Liver (tissue), 3 donors: ENCODE results near the gene USP33.

Experiments used
- GABPA ChIP-seq, 2 donors: IDR thresholded peaks in 1 of 2; conservative IDR thresholded peaks in 1 of 2; 2 replicates each; pipeline ENCODE4 v1.6.1; 2016; ENCODE audit warnings: antibody characterized with exemption in 2 of 2, mild to moderate bottlenecking in 1 of 2, moderate library complexity in 1 of 2
- RAD21 ChIP-seq, 2 donors: IDR thresholded peaks; 2 replicates each; pipeline ENCODE4 v1.6.1; 2016; ENCODE audit warnings: antibody characterized with exemption in 2 of 2, mild to moderate bottlenecking in 2 of 2
- RXRA ChIP-seq, 2 donors: IDR thresholded peaks; 2 replicates each; pipeline ENCODE4 v1.6.1; 2017 to 2018; ENCODE audit warnings: antibody characterized with exemption in 2 of 2, mild to moderate bottlenecking in 1 of 2
- TF ChIP-seq, protein P1 (sequence below): fragments of 150-350 bp; IDR thresholded peaks from 2 replicates; pipeline ENCODE4 v1.5.1; 2017; ENCODE audit warnings: improper control_type of control experiment, low read depth, low read length; ENCODE audit not compliant: missing input control
- donor health status: healthy.
- donor health status: healthy.

DNA sequence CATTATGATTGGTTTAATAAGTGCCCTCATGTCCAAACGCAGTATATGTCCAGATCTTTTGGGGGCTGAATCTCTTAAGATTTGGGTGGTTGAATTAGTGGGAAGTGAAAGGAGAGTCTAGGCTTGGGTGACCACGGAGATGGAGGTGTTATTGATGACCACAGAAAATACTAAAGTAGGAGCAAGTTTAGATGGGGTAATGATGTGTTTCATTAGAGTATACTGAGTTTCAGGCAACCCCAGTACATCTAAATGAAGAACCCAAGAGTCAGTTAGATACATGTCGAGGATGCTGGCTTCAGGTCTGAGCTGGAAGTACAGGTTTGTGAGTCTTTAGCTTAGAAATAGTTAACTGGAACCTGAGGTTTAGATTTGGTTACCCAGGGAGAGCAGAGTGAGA lies 70.7 kb downstream of the USP33 start:
- TF ChIP-seq RAD21 (IDR thresholded peaks at IDR 0.05) = no peak
- TF ChIP-seq, protein P1, sequence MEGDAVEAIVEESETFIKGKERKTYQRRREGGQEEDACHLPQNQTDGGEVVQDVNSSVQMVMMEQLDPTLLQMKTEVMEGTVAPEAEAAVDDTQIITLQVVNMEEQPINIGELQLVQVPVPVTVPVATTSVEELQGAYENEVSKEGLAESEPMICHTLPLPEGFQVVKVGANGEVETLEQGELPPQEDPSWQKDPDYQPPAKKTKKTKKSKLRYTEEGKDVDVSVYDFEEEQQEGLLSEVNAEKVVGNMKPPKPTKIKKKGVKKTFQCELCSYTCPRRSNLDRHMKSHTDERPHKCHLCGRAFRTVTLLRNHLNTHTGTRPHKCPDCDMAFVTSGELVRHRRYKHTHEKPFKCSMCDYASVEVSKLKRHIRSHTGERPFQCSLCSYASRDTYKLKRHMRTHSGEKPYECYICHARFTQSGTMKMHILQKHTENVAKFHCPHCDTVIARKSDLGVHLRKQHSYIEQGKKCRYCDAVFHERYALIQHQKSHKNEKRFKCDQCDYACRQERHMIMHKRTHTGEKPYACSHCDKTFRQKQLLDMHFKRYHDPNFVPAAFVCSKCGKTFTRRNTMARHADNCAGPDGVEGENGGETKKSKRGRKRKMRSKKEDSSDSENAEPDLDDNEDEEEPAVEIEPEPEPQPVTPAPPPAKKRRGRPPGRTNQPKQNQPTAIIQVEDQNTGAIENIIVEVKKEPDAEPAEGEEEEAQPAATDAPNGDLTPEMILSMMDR = no peak
- TF ChIP-seq RXRA (IDR thresholded peaks at IDR 0.05) = no peak
- TF ChIP-seq GABPA (IDR thresholded peaks at IDR 0.05 in 1 of 2, conservative IDR thresholded peaks at IDR 0.05 in 1 of 2) = no peak
